WERI-Rb-1 (cell line): ENCODE data around the gene JTB.

ENCODE experiments used
- DNase-seq: peaks from one replicate; pipeline ENCODE4 v3.0.0-alpha.2; 2020
- H3K27ac ChIP-seq: fragments of 250-450 bp; sonication (Bioruptor Pico); 2 replicates; pipeline ENCODE4 v1.5.1; 2020; ENCODE audit warnings: mild to moderate bottlenecking, moderate library complexity
- H3K27me3 ChIP-seq: fragments of 250-450 bp; sonication (Bioruptor Pico); 2 replicates; pipeline ENCODE4 v1.5.1; 2021; ENCODE audit warnings: mild to moderate bottlenecking, low read depth, moderate library complexity; ENCODE audit not compliant: insufficient read depth, severe bottlenecking
- H3K36me3 ChIP-seq: fragments of 250-450 bp; sonication (Bioruptor Pico); 2 replicates; pipeline ENCODE4 v1.5.1; 2020; ENCODE audit warnings: mild to moderate bottlenecking, moderate library complexity
- H3K4me3 ChIP-seq: 2 replicates; pipeline ENCODE4 v1.5.1; 2011; ENCODE audit warnings: low read depth, mild to moderate bottlenecking, control low read depth, low read length
- H3K9me3 ChIP-seq: fragments of 250-450 bp; sonication (Bioruptor Pico); 2 replicates; pipeline ENCODE4 v1.5.1; 2021; ENCODE audit warnings: mild to moderate bottlenecking, moderate library complexity; ENCODE audit not compliant: severe bottlenecking
- CTCF ChIP-seq: IDR thresholded peaks from 2 replicates; pipeline ENCODE4 v1.5.1; 2011; ENCODE audit warnings: low read depth, mild to moderate bottlenecking, control low read depth, inconsistent platforms, low read length

The JTB gene

GRCh38 chr1:153967107-153967999 is 10.1 kb downstream of the JTB start, which contains the start of gene CREB3L4:
Gene CREB3L4, plus strand, starts transcription at chr1:153967902. Its CDS starts 624 bp downstream, at chr1:153968526.
- peak; percentile 100 for DNase-seq
- H3K4me3 ChIP-seq: peak within 1 kb of the TSS; percentile 73
- peak; percentile 86 for TF ChIP-seq CTCF
- H3K27ac ChIP-seq: peak within 1 kb of the TSS; percentile 98
- H3K9me3 ChIP-seq: no peaks in the 10 kb centered on the region
- H3K27me3 ChIP-seq: no peaks in the 10 kb centered on the region
- H3K36me3 ChIP-seq: peaks cover 32% of the 10 kb centered on the region

- H3K27me3 ChIP-seq: no peaks in the 10 kb centered on the region
- peak; percentile 86 for DNase-seq
- TF ChIP-seq CTCF: no peak
- H3K27ac ChIP-seq: peak overlapping the region; percentile 89
- no peaks in the 10 kb centered on the region for H3K9me3 ChIP-seq
- H3K4me3 ChIP-seq: peak overlapping the region; percentile 58
- H3K36me3 ChIP-seq: peaks cover 46% of the 10 kb centered on the region
Observed at GRCh38 chr1:153963850-153964331, 13.6 kb downstream of the JTB start.

GRCh38 chr1:153963030-153963849 is 14.2 kb downstream of the JTB start, which contains the start of gene SLC39A1:
Gene SLC39A1, minus strand, starts transcription at chr1:153963537. Its CDS starts 822 bp downstream, at chr1:153962715.
- Histone ChIP-seq H3K36me3 (peaks cover 48% of the 10 kb centered on the region), H3K27me3 (no peaks in the 10 kb centered on the region), H3K4me3 (peak within 1 kb of the TSS; percentile 58), H3K9me3 (no peaks in the 10 kb centered on the region), H3K27ac (peak within 1 kb of the TSS; percentile 89)
- DNase-seq: peak; percentile 100
- TF ChIP-seq CTCF: no peak

- Histone ChIP-seq H3K27me3 (no peaks in the 10 kb centered on the region), H3K4me3 (peak overlapping the region; percentile 58), H3K36me3 (peaks cover 51% of the 10 kb centered on the region), H3K27ac (peak overlapping the region; percentile 89), H3K9me3 (no peaks in the 10 kb centered on the region)
- DNase-seq: no peak
- 0 out of 2 replicates have a peak, but pooled peaks have one; percentile 11 for TF ChIP-seq CTCF
Observed at GRCh38 chr1:153962088-153963029, 15.1 kb downstream of the JTB start.

GRCh38 chr1:153961421-153961820 is 16.1 kb downstream of the JTB start:
- no peak for DNase-seq
- no peak for TF ChIP-seq CTCF
- H3K27me3 ChIP-seq: no peaks in the 10 kb centered on the region
- no peak overlapping the region for H3K27ac ChIP-seq
- H3K9me3 ChIP-seq: no peaks in the 10 kb centered on the region
- H3K4me3 ChIP-seq: no peak overlapping the region
- peaks cover 46% of the 10 kb centered on the region for H3K36me3 ChIP-seq
